Measurements from ENCODE around the gene WDR4.
"Not testable (repeated sequence)": the region's sequence is repeated elsewhere in the genome, so short reads cannot be mapped to it uniquely, and the experiment has no call there.

The WDR4 gene

GRCh38 chr21:42848932-42849758, 30.2 kb downstream of the WDR4 start:
- no peak for DNase-seq (ENCODE audit: low read depth)
- H3K4me3 ChIP-seq (ENCODE audit: control insufficient read depth, low read depth, low read length), result no peak overlapping the region
- TF ChIP-seq CTCF (IDR thresholded peaks at IDR 0.05; ENCODE audit: control insufficient read depth, insufficient read depth, low read depth, low read length, missing control alignments), result no peak

- not testable (repeated sequence) for DNase-seq (ENCODE audit: low read depth); H3K4me3 ChIP-seq (ENCODE audit: control insufficient read depth, low read depth, low read length)
Observed at GRCh38 chr21:42848144-42848931, 31.0 kb downstream of the WDR4 start.

GRCh38 chr21:42847726-42848125, 31.6 kb downstream of the WDR4 start:
- DNase-seq (ENCODE audit: low read depth), result no peak
- no peak for TF ChIP-seq CTCF (IDR thresholded peaks at IDR 0.05; ENCODE audit: control insufficient read depth, insufficient read depth, low read depth, low read length, missing control alignments)
- no peak overlapping the region for H3K4me3 ChIP-seq (ENCODE audit: control insufficient read depth, low read depth, low read length)

- no peak overlapping the region for H3K4me3 ChIP-seq (ENCODE audit: control insufficient read depth, low read depth, low read length)
- DNase-seq (ENCODE audit: low read depth), result no peak
- TF ChIP-seq CTCF (IDR thresholded peaks at IDR 0.05; ENCODE audit: control insufficient read depth, insufficient read depth, low read depth, low read length, missing control alignments), result no peak
Observed at GRCh38 chr21:42847051-42847707, 32.2 kb downstream of the WDR4 start.

- TF ChIP-seq CTCF (IDR thresholded peaks at IDR 0.05; ENCODE audit: control insufficient read depth, insufficient read depth, low read depth, low read length, missing control alignments), result no peak
- DNase-seq (ENCODE audit: low read depth), result no peak
- no peak overlapping the region for H3K4me3 ChIP-seq (ENCODE audit: control insufficient read depth, low read depth, low read length)
Observed at GRCh38 chr21:42846221-42846620, 33.1 kb downstream of the WDR4 start.

- DNase-seq (ENCODE audit: low read depth), result no peak
- no peak for TF ChIP-seq CTCF (IDR thresholded peaks at IDR 0.05; ENCODE audit: control insufficient read depth, insufficient read depth, low read depth, low read length, missing control alignments)
- no peak overlapping the region for H3K4me3 ChIP-seq (ENCODE audit: control insufficient read depth, low read depth, low read length)
Observed at GRCh38 chr21:42845296-42845965, 33.9 kb downstream of the WDR4 start.
